ENCODE results near the gene RARB. TPM values are rescaled to one million over a fixed set of nuclear protein-coding genes. Genes with fewer than 3 reads are reported as not detected.

The RARB gene
- total RNA-seq, 2 experiments from 2014 or later = not detected

DNA sequence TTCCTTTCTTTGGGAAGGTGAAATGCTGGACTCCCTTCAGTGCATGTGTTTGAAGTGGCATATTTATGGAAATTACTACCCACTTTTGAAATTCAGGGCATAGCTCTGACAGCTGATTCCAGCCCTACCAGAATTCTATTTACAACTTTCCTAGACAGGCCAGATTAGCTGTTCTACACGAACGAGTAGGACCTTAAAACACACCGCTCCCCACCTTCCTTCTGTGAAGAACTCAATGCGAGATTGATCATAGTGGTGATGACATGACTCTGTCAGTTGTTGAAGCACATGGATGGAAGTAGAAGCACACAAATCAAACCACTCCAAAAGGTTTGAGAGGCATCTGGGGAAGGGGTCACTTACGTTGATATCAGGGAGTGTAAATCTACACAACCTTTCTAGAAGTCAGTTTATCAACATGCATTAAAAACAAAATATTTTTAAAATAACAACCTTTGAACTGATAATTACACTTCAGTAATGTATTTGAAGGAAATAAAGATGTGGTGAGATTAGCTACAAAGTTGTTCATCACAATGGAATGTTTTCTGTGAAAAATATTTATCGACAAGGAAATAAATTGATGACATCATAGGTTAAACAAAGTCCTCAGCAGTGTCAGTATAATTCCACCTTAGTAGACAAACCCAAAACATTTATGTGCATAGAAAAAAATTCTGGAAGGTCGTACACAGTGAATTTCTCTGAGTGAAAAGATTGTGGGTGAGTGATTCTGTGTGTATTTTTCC, 29.8 kb downstream of the RARB start:
- DNase-seq = no peak
- ChIA-PET CTCF (no interaction called here), POLR2A (no interaction called here)
- no peak overlapping the region for H3K27ac Mint-ChIP-seq
- H3K27me3 Mint-ChIP-seq = peaks cover 1% of the 10 kb centered on the region
- no peaks in the 10 kb centered on the region for H3K9me3 Mint-ChIP-seq
- H3K4me3 Mint-ChIP-seq = no peak overlapping the region
- no peaks in the 10 kb centered on the region for H3K36me3 Mint-ChIP-seq (ENCODE audit: low read depth)
- peaks cover 2% of the 10 kb centered on the region for H3K4me1 Mint-ChIP-seq

DNA sequence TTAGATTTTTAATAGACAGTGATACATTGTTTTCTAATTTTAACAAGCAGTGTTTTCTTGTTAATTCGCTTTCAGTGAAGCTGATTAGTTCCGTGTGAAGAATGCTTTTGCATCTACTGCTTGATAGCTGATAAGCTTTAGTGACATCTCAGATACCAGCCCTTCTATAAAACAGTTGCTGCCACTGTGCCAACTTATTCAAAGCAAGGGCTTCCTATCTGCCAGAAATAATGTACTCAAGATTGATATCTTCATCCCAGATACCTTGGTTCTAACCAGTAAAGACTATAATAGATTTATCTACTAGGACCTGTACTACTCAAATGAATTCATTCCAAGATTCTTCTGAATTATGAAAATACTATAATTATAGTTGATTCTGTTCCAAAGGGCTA, 30.4 kb downstream of the RARB start:
- H3K4me1 Mint-ChIP-seq = peaks cover 2% of the 10 kb centered on the region
- ChIA-PET CTCF (no interaction called here), POLR2A (no interaction called here)
- peaks cover 1% of the 10 kb centered on the region for H3K27me3 Mint-ChIP-seq
- H3K36me3 Mint-ChIP-seq (ENCODE audit: low read depth) = no peaks in the 10 kb centered on the region
- no peak for DNase-seq
- H3K4me3 Mint-ChIP-seq = no peak overlapping the region
- H3K9me3 Mint-ChIP-seq = no peaks in the 10 kb centered on the region
- H3K27ac Mint-ChIP-seq = no peak overlapping the region

DNA sequence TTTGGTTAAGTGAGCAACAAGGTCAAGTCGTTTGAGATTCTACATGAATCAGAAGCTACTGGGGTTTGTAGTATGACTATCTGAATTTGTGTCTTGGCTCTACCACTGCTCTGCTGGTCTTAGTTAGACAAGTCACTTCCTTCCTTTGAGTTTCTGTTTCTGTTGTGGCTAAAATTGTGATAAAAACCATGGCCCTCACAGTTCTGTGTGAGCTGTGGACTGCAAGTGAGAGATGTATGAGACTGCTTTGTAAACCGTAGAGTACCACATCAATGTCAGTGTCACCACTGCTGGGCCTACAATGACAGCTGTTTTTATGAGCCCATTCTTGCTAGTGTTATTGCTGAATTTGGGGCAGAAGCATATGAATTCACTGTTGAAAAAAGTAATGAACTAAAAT, 32.7 kb downstream of the RARB start:
- no peak overlapping the region for H3K4me3 Mint-ChIP-seq
- no peaks in the 10 kb centered on the region for H3K27me3 Mint-ChIP-seq
- no peaks in the 10 kb centered on the region for H3K9me3 Mint-ChIP-seq
- CTCF ChIA-PET = no interaction called here
- DNase-seq = no peak
- POLR2A ChIA-PET = no interaction called here
- H3K36me3 Mint-ChIP-seq (ENCODE audit: low read depth) = no peaks in the 10 kb centered on the region
- peaks cover 2% of the 10 kb centered on the region for H3K4me1 Mint-ChIP-seq
- no peak overlapping the region for H3K27ac Mint-ChIP-seq

DNA sequence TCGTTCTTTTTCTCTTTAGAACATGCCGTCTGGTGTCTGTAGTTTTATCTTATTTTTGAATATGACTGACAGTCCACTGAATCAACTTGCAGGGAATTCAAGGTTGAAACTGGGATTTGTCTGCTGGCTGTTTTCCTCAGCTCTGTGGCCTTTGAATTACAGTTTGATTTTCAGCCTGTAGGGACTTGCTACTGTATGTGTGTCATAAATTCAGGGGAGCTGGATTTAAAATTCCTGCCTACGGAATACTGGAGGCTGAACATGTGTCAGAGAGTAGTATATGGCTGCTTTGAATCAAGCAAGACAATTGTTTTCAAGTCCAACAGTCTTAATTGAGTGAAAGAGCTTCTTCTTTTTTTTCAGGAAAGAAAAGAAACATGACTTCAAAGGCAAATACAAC, 33.9 kb downstream of the RARB start:
- H3K36me3 Mint-ChIP-seq (ENCODE audit: low read depth) = no peaks in the 10 kb centered on the region
- CTCF ChIA-PET = no interaction called here
- no peak for DNase-seq
- no peaks in the 10 kb centered on the region for H3K9me3 Mint-ChIP-seq
- H3K27ac Mint-ChIP-seq = no peak overlapping the region
- peaks cover 2% of the 10 kb centered on the region for H3K4me1 Mint-ChIP-seq
- H3K27me3 Mint-ChIP-seq = no peaks in the 10 kb centered on the region
- no peak overlapping the region for H3K4me3 Mint-ChIP-seq
- POLR2A ChIA-PET = no interaction called here

DNA sequence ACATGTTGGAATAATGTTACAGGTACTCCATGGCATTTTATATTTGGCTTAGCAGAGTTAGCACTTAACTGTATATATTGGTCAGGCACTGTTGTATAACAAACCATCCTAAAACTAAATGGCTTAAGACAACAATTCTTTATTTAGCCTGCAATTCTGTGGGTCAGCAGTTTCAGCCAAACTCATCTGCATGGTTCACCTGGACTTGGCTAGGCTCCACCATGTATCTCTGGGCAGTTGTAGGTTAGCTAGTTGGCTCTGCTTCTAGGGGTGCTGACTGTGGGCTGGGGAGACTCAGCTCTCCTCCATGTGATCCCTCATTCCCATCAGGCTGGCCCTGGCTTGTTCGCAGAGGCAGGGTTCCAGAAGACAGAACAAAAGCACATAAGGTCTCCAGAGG, 34.4 kb downstream of the RARB start:
- no peak for DNase-seq
- Mint-ChIP-seq H3K36me3 (ENCODE audit: low read depth) (no peaks in the 10 kb centered on the region), H3K9me3 (no peaks in the 10 kb centered on the region), H3K27ac (no peak overlapping the region), H3K4me1 (peaks cover 2% of the 10 kb centered on the region), H3K4me3 (no peak overlapping the region), H3K27me3 (no peaks in the 10 kb centered on the region)
- CTCF ChIA-PET = no interaction called here
- POLR2A ChIA-PET = no interaction called here

DNA sequence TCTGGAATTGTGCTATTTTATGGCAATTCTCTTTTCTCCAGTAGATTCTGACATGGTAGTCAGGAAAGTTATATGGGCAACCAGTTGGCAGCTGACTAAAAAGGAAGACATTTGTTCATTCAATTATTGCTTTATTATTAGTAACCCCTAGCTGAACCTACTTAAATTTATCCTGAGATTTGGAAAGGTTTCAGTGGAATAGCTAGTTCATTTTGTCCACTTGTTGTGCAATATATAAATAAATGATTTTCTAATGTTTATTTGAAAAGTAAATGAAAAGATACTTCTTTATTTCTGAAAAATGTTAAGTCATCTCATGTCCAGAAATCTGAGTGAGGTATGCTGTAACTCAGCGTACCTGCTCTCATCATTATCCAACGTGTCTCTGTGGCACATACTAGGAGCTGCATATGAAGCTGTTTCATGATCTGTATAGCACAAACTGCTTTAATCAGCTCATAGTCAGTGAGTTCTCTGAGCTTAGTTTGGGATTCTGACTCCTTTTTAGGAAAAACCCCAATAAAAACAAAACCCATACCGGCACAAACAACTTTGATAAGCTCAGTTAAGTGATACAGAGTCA, 35.9 kb downstream of the RARB start:
- Mint-ChIP-seq H3K27ac (no peak overlapping the region), H3K4me1 (peaks cover 2% of the 10 kb centered on the region), H3K9me3 (no peaks in the 10 kb centered on the region), H3K36me3 (ENCODE audit: low read depth) (no peaks in the 10 kb centered on the region), H3K4me3 (no peak overlapping the region), H3K27me3 (no peaks in the 10 kb centered on the region)
- CTCF ChIA-PET = no interaction called here
- no peak for DNase-seq
- POLR2A ChIA-PET = no interaction called here

DNA sequence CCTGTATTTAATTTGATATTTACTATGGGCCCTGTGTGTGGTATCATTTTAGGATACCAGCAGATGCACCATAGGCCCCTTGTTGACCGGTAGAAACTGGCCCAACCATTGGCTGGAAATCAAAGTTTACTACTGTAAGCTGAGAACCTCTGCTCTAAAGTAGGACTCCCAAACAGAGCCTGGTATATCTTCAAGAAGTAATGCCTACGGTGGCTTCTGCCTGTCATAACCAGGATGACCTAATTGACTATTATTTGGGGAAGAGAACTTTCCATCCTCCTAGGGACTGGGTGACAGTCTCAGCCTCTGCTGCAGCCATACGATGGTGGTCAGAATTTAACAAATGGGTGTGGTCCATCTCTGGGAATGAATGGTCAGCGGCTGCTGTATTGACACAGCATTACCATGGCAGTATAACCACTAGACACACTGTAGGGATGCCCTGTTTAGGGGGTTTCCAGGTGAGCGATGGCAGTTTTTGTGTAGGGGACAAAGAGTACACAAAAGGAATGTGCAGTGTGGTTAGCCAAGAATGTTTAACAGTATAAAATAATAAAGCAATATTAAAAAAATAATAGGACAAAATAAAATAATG, 37.3 kb downstream of the RARB start:
- H3K9me3 Mint-ChIP-seq = no peaks in the 10 kb centered on the region
- no peak for DNase-seq
- no peaks in the 10 kb centered on the region for H3K36me3 Mint-ChIP-seq (ENCODE audit: low read depth)
- peaks cover 2% of the 10 kb centered on the region for H3K4me1 Mint-ChIP-seq
- no peaks in the 10 kb centered on the region for H3K27me3 Mint-ChIP-seq
- no peak overlapping the region for H3K4me3 Mint-ChIP-seq
- ChIA-PET POLR2A (no interaction called here), CTCF (no interaction called here)
- no peak overlapping the region for H3K27ac Mint-ChIP-seq

DNA sequence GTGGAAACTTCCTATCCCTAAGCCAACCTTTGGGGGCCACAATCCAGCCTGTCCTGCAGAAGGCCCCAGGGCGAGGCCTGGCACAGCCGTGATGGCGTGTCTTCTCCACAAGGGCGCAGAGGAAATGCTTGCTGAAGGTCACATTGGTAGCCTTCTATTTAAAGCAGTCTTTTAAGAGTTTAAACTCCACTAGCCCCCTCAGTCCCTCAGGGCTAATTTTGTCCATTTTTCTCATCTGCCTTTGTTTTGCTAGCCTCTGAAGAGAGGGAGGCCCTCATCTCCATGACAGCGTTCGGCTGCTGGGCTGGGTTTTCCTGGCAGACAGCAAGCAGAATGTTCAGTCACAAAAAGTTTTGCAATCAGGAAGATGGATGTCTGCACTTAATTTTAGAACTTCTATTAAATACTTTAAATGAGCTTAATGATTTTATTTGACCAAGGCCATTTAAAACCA, 40.8 kb downstream of the RARB start:
- Mint-ChIP-seq H3K4me3 (no peak overlapping the region), H3K4me1 (no peaks in the 10 kb centered on the region), H3K36me3 (ENCODE audit: low read depth) (no peaks in the 10 kb centered on the region), H3K27me3 (peaks cover 1% of the 10 kb centered on the region), H3K27ac (no peak overlapping the region), H3K9me3 (no peaks in the 10 kb centered on the region)
- CTCF ChIA-PET = no interaction called here
- DNase-seq = no peak
- POLR2A ChIA-PET = no interaction called here

DNA sequence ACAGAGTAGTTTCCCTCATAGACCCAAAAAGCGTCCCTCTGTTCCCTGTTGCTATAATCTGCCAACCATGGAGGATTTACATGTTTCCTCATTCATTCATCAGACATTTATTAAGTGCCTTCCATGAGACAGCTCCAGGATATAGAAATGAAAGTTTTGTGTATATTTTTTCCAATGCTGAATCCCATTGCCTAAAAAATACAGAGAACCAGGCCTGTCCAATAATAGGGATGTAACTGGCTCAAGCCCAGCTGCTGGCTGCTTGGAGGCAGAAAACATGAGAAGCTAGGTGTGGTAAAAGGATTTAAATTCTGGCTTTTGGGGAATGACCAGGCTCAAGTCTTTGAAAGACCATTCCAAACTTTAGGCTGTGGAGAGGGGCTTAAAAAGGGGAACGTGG, 41.5 kb downstream of the RARB start:
- Mint-ChIP-seq H3K27ac (no peak overlapping the region), H3K36me3 (ENCODE audit: low read depth) (no peaks in the 10 kb centered on the region), H3K4me3 (no peak overlapping the region), H3K9me3 (no peaks in the 10 kb centered on the region), H3K27me3 (peaks cover 1% of the 10 kb centered on the region), H3K4me1 (no peaks in the 10 kb centered on the region)
- CTCF ChIA-PET = no interaction called here
- no peak for DNase-seq
- POLR2A ChIA-PET = no interaction called here

DNA sequence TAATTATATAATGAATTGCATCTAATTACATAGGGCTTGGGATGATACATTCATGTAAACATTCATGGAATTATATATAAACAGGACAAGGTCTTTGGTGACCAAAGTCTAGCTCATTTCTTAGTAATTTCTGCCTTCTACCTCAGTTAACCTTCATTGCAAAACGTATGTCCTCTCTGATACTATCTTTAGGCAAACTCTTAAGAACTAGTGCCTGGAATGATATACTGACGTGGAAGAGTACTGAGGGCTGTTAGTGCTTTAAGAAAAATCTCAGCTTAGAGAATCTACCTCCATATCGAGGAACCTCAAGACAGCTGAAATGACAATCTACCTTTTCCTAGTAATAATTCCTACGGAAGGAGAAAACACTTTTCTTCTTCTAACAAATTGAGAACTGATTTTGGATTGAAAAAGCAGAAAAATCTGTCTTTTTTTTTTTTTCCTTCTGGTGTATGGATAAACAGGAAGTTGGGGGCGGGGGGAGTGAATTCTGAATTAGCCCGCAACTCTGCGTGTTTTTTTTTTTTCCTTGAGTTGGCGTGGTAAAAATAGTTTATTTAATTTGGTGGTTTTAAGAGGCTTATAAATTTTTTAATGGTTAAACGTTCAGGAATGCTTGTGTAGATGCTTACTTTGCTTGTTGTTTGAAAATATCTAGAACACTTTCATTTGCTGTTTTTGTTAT, 43.2 kb downstream of the RARB start:
- H3K4me1 Mint-ChIP-seq = no peaks in the 10 kb centered on the region
- H3K9me3 Mint-ChIP-seq = no peaks in the 10 kb centered on the region
- H3K27me3 Mint-ChIP-seq = peaks cover 1% of the 10 kb centered on the region
- ChIA-PET POLR2A (no interaction called here), CTCF (no interaction called here)
- no peak overlapping the region for H3K4me3 Mint-ChIP-seq
- no peak for DNase-seq
- H3K27ac Mint-ChIP-seq = no peak overlapping the region
- H3K36me3 Mint-ChIP-seq (ENCODE audit: low read depth) = no peaks in the 10 kb centered on the region

DNA sequence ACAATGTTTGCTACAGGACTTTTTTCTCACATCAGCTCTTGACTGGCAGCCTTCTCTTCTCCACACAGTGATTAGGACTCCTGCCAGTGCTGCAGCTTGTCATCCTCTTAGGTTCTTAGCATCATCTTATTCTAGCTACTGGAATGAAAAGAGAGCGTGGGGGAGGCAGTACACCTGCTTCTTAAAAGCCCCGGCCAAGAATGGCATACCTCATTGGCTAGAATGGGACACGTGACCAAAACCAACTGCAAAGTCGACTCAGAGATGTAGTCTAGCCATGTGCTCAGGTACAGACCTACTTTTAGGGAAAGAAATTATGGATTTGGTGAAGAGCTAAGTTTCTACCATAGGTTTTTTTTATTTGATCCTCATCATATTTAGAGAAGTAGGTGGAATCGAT, 44.1 kb downstream of the RARB start:
- no peaks in the 10 kb centered on the region for H3K4me1 Mint-ChIP-seq
- H3K27ac Mint-ChIP-seq = no peak overlapping the region
- ChIA-PET CTCF (no interaction called here), POLR2A (no interaction called here)
- H3K4me3 Mint-ChIP-seq = no peak overlapping the region
- peaks cover 1% of the 10 kb centered on the region for H3K27me3 Mint-ChIP-seq
- DNase-seq = no peak
- no peaks in the 10 kb centered on the region for H3K36me3 Mint-ChIP-seq (ENCODE audit: low read depth)
- H3K9me3 Mint-ChIP-seq = no peaks in the 10 kb centered on the region

DNA sequence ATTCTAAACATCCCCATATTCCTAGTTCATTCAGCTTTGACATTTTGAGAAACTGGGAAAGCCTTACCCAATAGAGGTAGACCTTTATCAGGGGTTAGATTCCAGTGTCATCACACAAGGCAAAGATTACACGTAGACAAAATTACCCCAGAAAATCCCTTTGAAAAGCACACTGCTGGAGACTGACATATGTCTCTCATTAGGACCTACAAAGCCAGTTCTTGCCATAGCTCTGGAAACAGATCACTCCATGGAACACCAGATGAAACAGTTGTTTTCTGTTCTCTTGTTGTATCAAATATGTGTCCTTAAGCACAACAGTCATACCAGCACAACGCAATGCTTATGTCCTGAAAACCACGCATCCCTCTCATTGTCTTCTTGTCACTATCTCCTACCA, 44.7 kb downstream of the RARB start:
- Mint-ChIP-seq H3K27ac (no peak overlapping the region), H3K4me1 (no peaks in the 10 kb centered on the region), H3K27me3 (peaks cover 1% of the 10 kb centered on the region), H3K9me3 (no peaks in the 10 kb centered on the region), H3K4me3 (no peak overlapping the region), H3K36me3 (ENCODE audit: low read depth) (no peaks in the 10 kb centered on the region)
- CTCF ChIA-PET = no interaction called here
- POLR2A ChIA-PET = no interaction called here
- DNase-seq = no peak

DNA sequence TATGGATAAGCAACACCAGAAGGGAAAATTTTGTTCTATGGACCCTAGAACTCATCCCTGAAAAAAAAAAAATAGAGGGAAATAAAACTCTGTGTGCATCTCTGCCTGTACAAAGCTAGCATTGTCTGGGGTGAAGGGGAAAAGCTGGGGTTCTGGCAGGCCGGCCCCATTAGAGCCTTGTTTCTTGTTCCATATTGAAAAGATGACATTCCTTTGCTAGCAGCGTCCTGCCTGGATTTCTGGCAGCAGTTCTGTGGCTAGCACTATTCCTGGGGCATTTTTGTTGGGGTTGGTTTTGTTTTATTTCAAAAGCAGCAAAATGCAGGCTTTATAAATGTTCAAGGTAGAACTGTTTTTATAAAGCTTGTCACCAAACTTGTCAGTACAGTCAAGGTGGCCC, 45.2 kb downstream of the RARB start:
- Mint-ChIP-seq H3K36me3 (ENCODE audit: low read depth) (no peaks in the 10 kb centered on the region), H3K27ac (no peak overlapping the region), H3K4me3 (no peak overlapping the region), H3K4me1 (no peaks in the 10 kb centered on the region), H3K9me3 (no peaks in the 10 kb centered on the region), H3K27me3 (peaks cover 1% of the 10 kb centered on the region)
- ChIA-PET CTCF (no interaction called here), POLR2A (no interaction called here)
- no peak for DNase-seq

DNA sequence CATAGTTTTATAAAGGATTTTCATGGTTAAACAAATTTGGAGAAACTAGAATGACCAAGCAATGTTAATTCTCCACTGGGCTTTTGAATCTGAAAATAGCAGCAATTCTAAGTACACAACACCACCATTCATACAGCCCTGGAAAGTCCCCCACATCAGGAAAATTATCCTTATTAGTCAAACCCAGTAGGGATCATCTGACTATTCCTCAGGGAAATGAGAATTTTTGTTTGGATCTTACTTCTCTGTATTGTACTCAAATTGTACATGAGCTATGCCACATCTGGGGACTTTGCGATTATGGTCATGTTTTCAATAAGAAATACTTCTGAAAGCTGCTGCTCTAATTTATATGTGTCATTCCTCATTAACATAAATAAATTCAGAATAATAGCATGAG, 46.0 kb downstream of the RARB start:
- CTCF ChIA-PET = no interaction called here
- DNase-seq = no peak
- Mint-ChIP-seq H3K27ac (no peak overlapping the region), H3K4me1 (no peaks in the 10 kb centered on the region), H3K27me3 (peaks cover 1% of the 10 kb centered on the region), H3K9me3 (no peaks in the 10 kb centered on the region), H3K36me3 (ENCODE audit: low read depth) (no peaks in the 10 kb centered on the region), H3K4me3 (no peak overlapping the region)
- POLR2A ChIA-PET = no interaction called here
